Heart right ventricle (tissue), 16 donors: ENCODE measurements around the gene PCBP3. TPM values are rescaled to one million over a fixed set of nuclear protein-coding genes. Genes with fewer than 3 reads are reported as not detected.
"Not testable (repeated sequence)": the region's sequence is repeated elsewhere in the genome, so short reads cannot be mapped to it uniquely, and the experiment has no call there.

ENCODE experiments used
- ATAC-seq, 8 donors: fragments of 200-7000 bp; cut with Tn5 transposase; one replicate each; pipeline ENCODE4 v1.9.1; 2020; ENCODE audit warnings: mild to moderate bottlenecking in 8 of 8, moderate library complexity in 8 of 8, moderate number of reproducible peaks in 1 of 8
- DNase-seq, 2 donors: peaks; one replicate each; pipeline ENCODE4 v3.0.0-alpha.2; 2020
- H3K27ac ChIP-seq, 10 donors: fragments of 200-600 bp; sonication (generic) in 2 of 10; one replicate each; pipeline versions ENCODE4 v1.5.0 to v1.8.0; 2020 to 2022; ENCODE audit warnings: mild to moderate bottlenecking in 3 of 10
- H3K27me3 ChIP-seq, 7 donors: fragments of 200-600 bp; one replicate each; pipeline ENCODE4 v1.8.0; 2021 to 2022; ENCODE audit warnings: mild to moderate bottlenecking in 2 of 7
- H3K36me3 ChIP-seq, 9 donors: fragments of 200-600 bp; sonication (generic) in 1 of 9; one replicate each; pipeline versions ENCODE4 v1.5.0 to v1.8.0; 2020 to 2022; ENCODE audit warnings: mild to moderate bottlenecking in 2 of 9
- H3K4me1 ChIP-seq, 9 donors: fragments of 200-600 bp; sonication (generic) in 1 of 9; one replicate each; pipeline versions ENCODE4 v1.5.0 to v1.8.0; 2020 to 2022; ENCODE audit warnings: mild to moderate bottlenecking in 4 of 9
- H3K4me3 ChIP-seq, 10 donors: fragments of 200-600 bp; sonication (generic) in 2 of 10; one replicate each; pipeline versions ENCODE4 v1.5.0 to v1.8.0; 2020 to 2022; ENCODE audit warnings: mild to moderate bottlenecking in 7 of 10, moderate library complexity in 2 of 10
- H3K9me3 ChIP-seq, 11 donors: fragments of 200-600 bp in 10 of 11; sonication (generic) in 2 of 11; one replicate each; pipeline versions ENCODE4 v1.5.0 to v1.8.0; 2013 to 2022; ENCODE audit warnings: mild to moderate bottlenecking in 2 of 11, control low read depth in 1 of 11, moderate library complexity in 1 of 11
- WGBS, 2 donors: extraction: QIAGEN DNeasy Blood & Tissue Kit; methylation state at CpG; one replicate each; pipeline ENCODE4 v1.1.7; 2013; ENCODE audit warnings: inconsistent platforms in 1 of 2; 5-methylcytosine and 5-hydroxymethylcytosine counted together
- intact Hi-C, 10 donors: fragments of 100-400 bp; cut with DNase I; formaldehyde crosslinking; loops; one replicate each; pipeline versions ENCODE4 v1.11.1 to v1.14.2; 2022
- polyA plus RNA-seq, 2 donors: library from polyadenylated mRNA; stranded (reverse); fragments of 200-250 nt; gene quantifications; one replicate each; pipeline ENCODE4 v1.2.3, GENCODE V29; 2013
- total RNA-seq, 10 donors: library from RNA; stranded (reverse); fragmentation: NEBNext Ultra II Directional in 3 of 10; extraction: Animal tissue kit (Norgen Biotek cat#: 25700) in 3 of 10; gene quantifications; one replicate each; pipeline versions ENCODE4 v1.2.1 to v1.2.4, GENCODE V29; 2021 to 2023
- TF ChIP-seq, protein P1 (sequence below), 9 donors: fragments of 200-600 bp; sonication (generic) in 2 of 9; IDR thresholded peaks; one replicate each; pipeline versions ENCODE4 v1.5.0 to v1.8.0; 2021 to 2022; ENCODE audit warnings: antibody characterized with exemption in 9 of 9, mild to moderate bottlenecking in 5 of 9, moderate library complexity in 1 of 9
- donor health status: Arrhythmogenic right ventricular cardiomyopathy.
- donor health status: ischemic (EF 13 %, LVEDD 7.1; RV severe dilation, severe dysfunction).
- donor health status: healthy with polysubstance abuse.
- donor health status: DM: no; HTN: yes; CAD: no.
- donor health status: DM: no; HTN: no; CAD: no.
- donor health status: ischemic (EF 25% LVEDD 6.9; RV normal size, moderate dysfunction).
- donor health status: ischemic (EF 25% LVEDD 5.7; RV mildly dilated, moderate dysfunction).
- donor health status: healthy.
- donor health status: DM: yes; HTN: yes; CAD: no.
- donor health status: Ischemic cardiomyopathy.
- donor health status: ischemic (EF 35%, LVEDD 5.7; RV mildly dilated, moderate dysfunction).
- donor health status: nonischemic (EF 11% LVEDD 7.7; RV severe dilation, severe dysfunction).
- donor health status: DM: yes; HTN: yes; CAD: no.
- donor health status: PGD.
- donor health status: ischemic (EF 29% LVEDD 5.4; RV normal size, mild dysfunction).
- donor health status: nonischemic (EF 23%, LVEDD 6.1; RV moderate dilation, normal function).

PCBP3 gene
- total and polyA plus RNA-seq, 12 donors = 0.25 to 11.3 (median 1.2) TPM

DNA sequence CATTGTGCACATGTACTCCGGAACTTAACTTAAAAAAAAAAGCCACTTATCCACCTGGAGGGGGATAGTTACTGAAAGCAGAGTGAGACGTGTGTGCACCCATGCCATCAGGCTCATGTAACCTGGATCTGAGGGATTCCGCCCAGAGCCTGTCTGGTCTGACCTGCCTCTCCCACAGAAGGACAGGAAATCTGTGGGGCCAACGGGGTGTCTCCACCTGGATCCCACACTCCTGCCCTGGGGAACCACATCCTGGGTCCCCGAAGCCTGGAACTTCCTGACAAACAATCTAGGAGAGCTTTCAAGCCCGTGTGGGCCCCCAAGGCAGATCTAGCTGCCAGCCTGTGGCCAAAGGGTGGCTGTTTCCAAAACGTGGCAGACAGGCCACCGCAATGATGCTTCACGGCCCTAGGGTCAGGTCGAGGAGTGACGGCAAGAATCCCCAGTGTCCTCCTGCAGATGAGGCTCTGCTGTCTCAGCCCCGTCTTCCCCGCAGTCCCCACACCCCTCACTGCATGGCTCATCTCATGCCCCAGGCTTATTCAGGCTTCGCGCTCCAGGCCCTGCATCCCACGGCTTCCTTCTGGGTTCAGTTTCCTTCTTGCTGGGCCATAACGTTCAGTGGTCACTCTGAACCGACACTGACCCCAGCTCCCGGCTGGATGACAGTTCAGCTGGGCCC, 21.0 kb upstream of the PCBP3 start:
- no peaks in the 10 kb centered on the region for H3K36me3 ChIP-seq
- H3K27ac ChIP-seq = no peak overlapping the region
- peaks cover 0 to 37% (median 23%) of the 10 kb centered on the region in 7 donors for H3K27me3 ChIP-seq
- H3K4me3 ChIP-seq = no peak overlapping the region
- peaks cover 0 to 11% (median 0%) of the 10 kb centered on the region in 9 donors for H3K4me1 ChIP-seq
- H3K9me3 ChIP-seq = peaks cover 0 to 7% (median 0%) of the 10 kb centered on the region in 11 donors
- 72 to 73% methylated on average over 19 of the region's 19 CpGs for WGBS, 2 donors
- TF ChIP-seq, protein P1, sequence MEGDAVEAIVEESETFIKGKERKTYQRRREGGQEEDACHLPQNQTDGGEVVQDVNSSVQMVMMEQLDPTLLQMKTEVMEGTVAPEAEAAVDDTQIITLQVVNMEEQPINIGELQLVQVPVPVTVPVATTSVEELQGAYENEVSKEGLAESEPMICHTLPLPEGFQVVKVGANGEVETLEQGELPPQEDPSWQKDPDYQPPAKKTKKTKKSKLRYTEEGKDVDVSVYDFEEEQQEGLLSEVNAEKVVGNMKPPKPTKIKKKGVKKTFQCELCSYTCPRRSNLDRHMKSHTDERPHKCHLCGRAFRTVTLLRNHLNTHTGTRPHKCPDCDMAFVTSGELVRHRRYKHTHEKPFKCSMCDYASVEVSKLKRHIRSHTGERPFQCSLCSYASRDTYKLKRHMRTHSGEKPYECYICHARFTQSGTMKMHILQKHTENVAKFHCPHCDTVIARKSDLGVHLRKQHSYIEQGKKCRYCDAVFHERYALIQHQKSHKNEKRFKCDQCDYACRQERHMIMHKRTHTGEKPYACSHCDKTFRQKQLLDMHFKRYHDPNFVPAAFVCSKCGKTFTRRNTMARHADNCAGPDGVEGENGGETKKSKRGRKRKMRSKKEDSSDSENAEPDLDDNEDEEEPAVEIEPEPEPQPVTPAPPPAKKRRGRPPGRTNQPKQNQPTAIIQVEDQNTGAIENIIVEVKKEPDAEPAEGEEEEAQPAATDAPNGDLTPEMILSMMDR (IDR thresholded peaks at IDR 0.05) = no peak
- DNase-seq (no peak), ATAC-seq (no peak)
- intact Hi-C loops = no loop called here

DNA sequence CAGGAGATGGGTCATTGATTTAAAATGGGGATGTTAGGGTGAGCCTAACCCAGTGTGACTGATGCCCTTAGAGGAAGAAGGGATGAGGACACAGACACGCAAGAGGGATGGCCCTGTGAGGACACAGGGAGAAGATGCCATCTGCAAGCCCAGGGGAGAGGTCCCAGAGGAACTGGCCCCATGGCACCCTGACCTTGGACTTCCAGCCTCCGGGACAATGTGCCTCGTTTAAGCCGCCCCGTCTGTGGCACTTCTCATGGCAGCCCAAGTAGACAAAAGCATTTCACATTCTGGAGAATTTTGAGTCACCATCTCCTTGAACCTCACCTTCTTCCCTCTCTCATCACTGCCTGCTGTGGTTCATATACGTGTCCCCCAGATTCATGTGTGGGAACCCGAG, 20.1 kb upstream of the PCBP3 start:
- intact Hi-C loops = no loop called here
- ATAC-seq (no peak), DNase-seq (no peak)
- Histone ChIP-seq H3K4me3 (no peak overlapping the region), H3K4me1 (peaks cover 0 to 3% (median 0%) of the 10 kb centered on the region in 9 donors), H3K9me3 (peaks cover 0 to 7% (median 0%) of the 10 kb centered on the region in 11 donors), H3K27me3 (peaks cover 0 to 28% (median 21%) of the 10 kb centered on the region in 7 donors), H3K36me3 (no peaks in the 10 kb centered on the region), H3K27ac (no peak overlapping the region)
- TF ChIP-seq, protein P1 (IDR thresholded peaks at IDR 0.05) = no peak
- 79 to 85% methylated on average over 7 of the region's 7 CpGs for WGBS, 2 donors

DNA sequence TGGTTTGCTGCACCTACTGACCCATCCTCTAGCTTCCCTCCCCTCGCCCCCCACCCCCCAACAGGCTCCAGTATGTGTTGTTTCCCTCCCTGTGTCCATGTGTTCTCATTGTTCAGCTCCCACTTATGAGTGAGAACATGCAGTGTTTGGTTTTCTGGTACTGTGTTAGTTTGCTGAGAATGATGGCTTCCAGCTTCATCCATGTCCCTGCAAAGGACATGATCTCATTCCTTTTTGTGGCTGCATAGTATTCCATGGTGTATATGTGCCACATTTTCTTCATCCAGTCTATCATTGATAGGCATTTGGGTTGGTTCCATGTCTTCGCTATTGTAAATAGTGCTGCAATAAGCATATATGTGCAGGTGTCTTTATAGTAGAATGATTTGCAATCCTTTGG, 17.4 kb upstream of the PCBP3 start:
- intact Hi-C loops, DNase-seq: not testable (repeated sequence)
- peaks cover 0 to 20% (median 8%) of the 10 kb centered on the region in 7 donors for H3K27me3 ChIP-seq

DNA sequence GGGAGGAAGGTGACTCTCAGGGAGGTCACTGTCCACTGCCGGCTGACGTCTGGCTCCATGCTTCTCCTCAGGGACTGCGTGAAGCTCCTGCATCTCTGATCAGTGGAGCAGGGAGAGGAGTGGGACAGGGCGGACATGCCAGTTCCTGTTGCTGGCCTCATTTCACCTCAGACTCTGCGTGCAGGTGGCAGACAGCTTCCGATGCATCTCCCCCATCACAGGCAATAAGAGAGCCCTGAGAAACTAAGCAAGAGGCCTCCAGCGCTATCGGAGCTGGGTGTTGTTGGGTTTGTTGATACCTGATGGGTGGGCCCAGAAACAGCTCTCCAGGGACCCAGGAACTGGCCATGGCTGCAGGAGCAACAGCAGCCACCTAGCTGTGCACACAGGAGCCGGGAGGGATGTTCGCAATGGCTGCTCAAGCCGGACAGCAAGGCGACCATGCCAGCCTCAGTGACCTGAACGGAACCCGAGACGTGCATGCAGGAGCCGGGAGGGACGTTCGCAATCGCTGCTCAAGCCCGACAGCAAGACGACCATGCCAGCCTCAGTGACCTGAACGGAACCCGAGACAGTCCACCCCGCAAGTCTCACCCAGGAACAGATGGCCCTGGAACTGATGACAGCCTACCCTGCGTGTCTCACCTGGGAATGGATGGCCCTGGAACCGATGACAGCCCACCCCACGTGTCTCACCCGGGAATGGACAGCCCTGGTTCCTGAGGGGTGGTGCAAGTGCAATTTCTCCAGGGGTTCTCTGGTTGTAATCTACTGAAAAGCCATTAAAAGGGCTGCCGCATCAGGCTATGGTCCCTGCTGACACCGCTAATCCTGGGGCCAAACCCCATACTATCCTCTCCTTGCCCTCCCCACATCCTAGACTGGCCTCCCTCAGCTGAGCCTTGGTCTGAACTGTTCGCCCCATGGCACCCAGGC, 14.2 kb upstream of the PCBP3 start:
- Histone ChIP-seq H3K36me3 (no peaks in the 10 kb centered on the region), H3K27me3 (peaks cover 0 to 15% (median 6%) of the 10 kb centered on the region in 7 donors), H3K4me1 (no peaks in the 10 kb centered on the region), H3K27ac (no peak overlapping the region), H3K4me3 (no peak overlapping the region), H3K9me3 (no peaks in the 10 kb centered on the region)
- intact Hi-C loops = no loop called here
- DNase-seq (no peak), ATAC-seq (no peak)
- TF ChIP-seq, protein P1 (IDR thresholded peaks at IDR 0.05) = no peak
- 81 to 88% methylated on average over 31 of the region's 31 CpGs for WGBS, 2 donors

More for the DNA sequence above, 17.4 kb upstream of the PCBP3 start:
- H3K9me3 ChIP-seq, H3K4me1 ChIP-seq, ATAC-seq, H3K4me3 ChIP-seq, H3K36me3 ChIP-seq, H3K27ac ChIP-seq: not testable (repeated sequence)
- WGBS, 2 donors = 59 to 75% methylated on average over 2 of the region's 2 CpGs
